Measurements from ENCODE around the gene NDUFC1. TPM values are rescaled to one million over a fixed set of nuclear protein-coding genes. Genes with fewer than 3 reads are reported as not detected.
A peak's percentile ranks its signal among the peaks of the same experiment; 100 is the strongest.

NDUFC1 gene
- total RNA-seq, 1 donor, result 29.1 TPM

DNA sequence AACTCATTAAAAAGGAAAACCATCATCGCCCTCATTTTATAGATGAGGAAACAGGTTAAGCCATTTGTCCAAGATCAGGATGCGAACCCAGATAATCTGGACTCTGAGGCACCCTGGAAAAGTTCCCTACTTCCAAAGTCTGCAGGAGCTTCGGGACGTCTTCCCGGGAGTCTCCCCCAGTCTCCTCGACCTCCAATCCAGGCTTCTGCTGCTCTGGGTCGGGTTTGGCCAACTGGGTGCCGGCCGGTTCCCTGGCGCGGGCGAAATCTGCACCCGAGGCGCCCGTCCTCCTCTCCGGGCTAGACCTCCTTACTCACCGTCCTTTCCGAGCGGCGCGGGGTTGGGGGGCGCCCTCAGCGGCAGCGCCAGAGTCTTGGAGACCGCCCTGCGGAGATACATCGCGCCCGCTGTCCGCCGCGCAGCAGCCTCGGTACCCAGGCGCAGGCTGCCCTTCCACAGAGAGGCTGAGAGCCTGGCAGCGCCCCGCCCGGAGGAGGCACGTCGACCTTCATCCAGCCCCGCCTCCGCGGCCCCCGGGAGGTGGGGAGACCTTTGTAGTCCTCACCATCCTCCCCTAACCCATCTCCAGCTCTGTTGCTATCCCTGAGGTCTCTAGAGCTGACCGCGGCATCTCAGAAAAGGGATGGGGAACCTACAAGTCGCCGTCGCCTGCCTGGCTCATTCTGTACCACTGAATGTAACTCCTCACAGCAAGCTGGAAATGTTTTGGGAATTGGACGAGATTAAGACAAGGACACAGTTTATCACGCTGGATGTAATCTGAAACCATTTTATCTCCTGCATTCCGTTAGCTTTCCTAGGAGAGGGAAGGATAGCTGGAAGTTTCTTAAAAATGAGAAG lies 22.3 kb downstream of the NDUFC1 start, which contains the start of gene MGARP:
TSS of gene MGARP (minus strand) at position 466 of the 861 bp plus-strand sequence. CDS start at position 399, 67 bp downstream.
- DNase-seq (ENCODE audit: low read depth), result no peak
- peak within 1 kb of the TSS; percentile 71 for H3K4me3 ChIP-seq (ENCODE audit: low read depth, low read length)
- TF ChIP-seq, protein P1, sequence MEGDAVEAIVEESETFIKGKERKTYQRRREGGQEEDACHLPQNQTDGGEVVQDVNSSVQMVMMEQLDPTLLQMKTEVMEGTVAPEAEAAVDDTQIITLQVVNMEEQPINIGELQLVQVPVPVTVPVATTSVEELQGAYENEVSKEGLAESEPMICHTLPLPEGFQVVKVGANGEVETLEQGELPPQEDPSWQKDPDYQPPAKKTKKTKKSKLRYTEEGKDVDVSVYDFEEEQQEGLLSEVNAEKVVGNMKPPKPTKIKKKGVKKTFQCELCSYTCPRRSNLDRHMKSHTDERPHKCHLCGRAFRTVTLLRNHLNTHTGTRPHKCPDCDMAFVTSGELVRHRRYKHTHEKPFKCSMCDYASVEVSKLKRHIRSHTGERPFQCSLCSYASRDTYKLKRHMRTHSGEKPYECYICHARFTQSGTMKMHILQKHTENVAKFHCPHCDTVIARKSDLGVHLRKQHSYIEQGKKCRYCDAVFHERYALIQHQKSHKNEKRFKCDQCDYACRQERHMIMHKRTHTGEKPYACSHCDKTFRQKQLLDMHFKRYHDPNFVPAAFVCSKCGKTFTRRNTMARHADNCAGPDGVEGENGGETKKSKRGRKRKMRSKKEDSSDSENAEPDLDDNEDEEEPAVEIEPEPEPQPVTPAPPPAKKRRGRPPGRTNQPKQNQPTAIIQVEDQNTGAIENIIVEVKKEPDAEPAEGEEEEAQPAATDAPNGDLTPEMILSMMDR (IDR thresholded peaks at IDR 0.05; ENCODE audit: insufficient read depth, low read length), result no peak

DNA sequence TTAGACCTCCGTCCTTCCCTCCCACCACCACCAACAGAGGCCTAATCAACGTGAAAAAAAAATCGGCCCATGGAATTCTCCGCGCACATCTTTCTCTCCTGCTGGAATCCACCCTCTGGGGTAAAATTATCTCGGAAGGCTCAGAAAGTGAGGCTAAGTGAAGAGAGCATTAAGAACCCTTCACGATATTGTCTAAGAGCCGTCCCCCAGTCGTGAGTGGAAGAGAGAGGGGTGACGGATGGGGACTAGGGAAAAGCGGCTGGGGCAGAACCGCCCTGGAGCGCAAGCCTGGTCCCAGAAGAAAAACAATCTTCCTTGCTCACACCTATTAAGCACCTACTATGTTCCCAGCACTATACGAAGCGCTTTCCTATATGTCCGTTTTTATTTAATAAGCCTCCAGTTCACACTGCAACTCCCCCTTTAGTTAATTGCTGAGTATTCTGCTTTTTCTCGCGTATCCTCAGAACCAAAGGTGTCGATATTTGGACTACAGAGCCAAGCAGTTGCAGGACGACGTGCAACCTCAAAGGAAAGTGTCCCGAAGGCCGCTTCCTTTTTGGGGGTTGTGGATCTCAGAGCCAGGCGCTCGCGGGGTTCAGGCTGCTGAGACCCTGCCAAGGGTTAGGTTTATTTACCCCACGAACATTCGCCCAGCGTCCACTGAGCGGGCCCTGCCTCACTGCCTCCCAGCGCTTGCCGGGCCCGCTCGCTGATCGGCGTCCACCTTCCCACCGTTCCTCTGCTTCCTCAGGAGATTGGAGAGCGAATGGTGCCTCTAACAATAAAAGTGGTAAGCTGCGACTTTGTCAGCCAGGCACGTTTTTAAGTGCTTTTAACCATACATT lies 23.1 kb downstream of the NDUFC1 start:
- no peak for DNase-seq (ENCODE audit: low read depth)
- H3K4me3 ChIP-seq (ENCODE audit: low read depth, low read length), result peak overlapping the region; percentile 71
- TF ChIP-seq, protein P1 (IDR thresholded peaks at IDR 0.05; ENCODE audit: insufficient read depth, low read length), result no peak

DNA sequence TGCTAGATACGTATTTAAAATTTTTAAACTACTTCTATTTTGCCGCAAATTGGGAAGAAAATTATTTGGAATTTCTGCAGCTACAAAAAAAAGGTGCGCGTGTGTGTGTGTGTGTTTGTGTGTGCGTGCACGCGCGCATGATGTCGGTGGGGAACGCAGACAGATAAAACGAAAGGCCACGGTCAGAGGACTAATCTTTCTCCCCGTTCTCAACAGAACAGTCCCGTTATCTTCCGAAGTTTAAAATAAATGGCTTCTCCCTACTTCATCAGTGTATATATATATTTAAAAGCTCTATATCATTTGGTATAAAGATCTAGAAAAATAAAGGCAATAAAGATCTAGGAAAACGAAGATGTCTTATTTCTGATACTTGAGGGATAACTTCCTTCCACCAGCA lies 23.8 kb downstream of the NDUFC1 start:
- H3K4me3 ChIP-seq (ENCODE audit: low read depth, low read length), result no peak overlapping the region
- TF ChIP-seq, protein P1 (IDR thresholded peaks at IDR 0.05; ENCODE audit: insufficient read depth, low read length), result no peak
- no peak for DNase-seq (ENCODE audit: low read depth)

DNA sequence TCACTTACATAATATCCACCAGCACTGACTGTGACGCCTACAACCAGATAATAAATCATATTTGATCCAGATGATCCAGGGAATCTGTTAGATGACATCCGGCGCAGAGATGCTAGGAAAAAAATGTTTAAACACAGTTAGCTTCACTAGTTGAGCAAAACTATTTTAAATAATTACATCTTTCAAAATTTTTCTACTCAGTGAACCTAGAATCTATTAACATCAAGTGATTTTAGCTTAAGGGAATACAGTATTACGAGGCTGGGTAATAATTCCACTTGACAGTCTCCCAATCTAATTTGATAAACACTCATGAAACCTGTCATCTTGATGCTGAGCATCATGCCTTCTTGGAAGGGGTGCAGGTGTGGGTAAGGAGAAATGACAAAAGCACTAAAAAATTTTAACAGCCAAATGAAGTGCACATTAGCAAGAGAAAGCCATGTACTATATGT lies 27.0 kb downstream of the NDUFC1 start:
- TF ChIP-seq, protein P1 (IDR thresholded peaks at IDR 0.05; ENCODE audit: insufficient read depth, low read length), result no peak
- H3K4me3 ChIP-seq (ENCODE audit: low read depth, low read length), result no peak overlapping the region
- no peak for DNase-seq (ENCODE audit: low read depth)

DNA sequence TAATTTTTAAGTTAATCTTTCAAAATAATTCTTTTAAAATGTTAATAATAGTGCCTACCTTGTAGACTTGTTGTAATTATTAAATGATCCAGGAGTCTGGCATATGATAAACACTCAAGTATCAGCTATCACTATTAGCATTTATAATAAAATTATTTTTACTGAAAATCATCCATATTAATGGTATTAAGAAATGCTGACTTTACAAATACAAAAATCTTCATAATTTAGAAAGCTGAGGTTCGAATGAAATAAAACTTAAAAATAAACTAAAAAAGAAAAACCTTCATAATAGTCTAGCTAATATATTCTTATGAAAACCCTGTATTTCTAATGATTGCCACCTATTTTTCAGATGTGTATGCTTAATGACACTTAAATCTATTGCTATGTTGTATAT lies 27.5 kb downstream of the NDUFC1 start:
- no peak for DNase-seq (ENCODE audit: low read depth)
- TF ChIP-seq, protein P1 (IDR thresholded peaks at IDR 0.05; ENCODE audit: insufficient read depth, low read length), result no peak

DNA sequence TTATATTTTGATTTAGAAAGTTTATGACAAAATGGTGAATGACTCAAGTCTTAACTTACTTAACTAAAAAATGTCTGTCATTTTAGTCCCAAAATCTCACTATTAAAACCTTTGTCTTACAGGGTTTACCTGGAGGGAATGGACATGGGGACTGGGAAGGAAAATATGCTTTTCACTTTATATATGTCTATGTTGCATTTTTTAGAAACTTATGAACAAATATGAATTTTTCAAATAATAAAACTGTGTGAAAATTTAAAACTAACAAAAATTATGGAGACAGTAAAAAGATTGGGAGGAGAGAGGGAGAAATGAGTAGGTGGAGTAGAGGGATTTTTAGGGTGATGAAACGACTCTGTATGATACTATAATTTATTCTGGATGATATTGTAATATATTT lies 28.4 kb downstream of the NDUFC1 start:
- DNase-seq (ENCODE audit: low read depth), result no peak
- TF ChIP-seq, protein P1 (IDR thresholded peaks at IDR 0.05; ENCODE audit: insufficient read depth, low read length), result no peak
- H3K4me3 ChIP-seq (ENCODE audit: low read depth, low read length), result no peak overlapping the region

More for the DNA sequence above, 27.5 kb downstream of the NDUFC1 start:
- no peak overlapping the region for H3K4me3 ChIP-seq (ENCODE audit: low read depth, low read length)

Measured in fibroblast of the aortic adventitia (primary cell).